H1 (cell line): ENCODE data around the gene CDC25C. TPM values are rescaled to one million over a fixed set of nuclear protein-coding genes. Genes with fewer than 3 reads are reported as not detected.

ENCODE experiments used
- BRCA1 ChIP-seq: IDR thresholded peaks from 2 replicates; pipeline ENCODE4 v1.6.1; 2012; ENCODE audit warnings: low read depth, low read length, improper control_type of control experiment
- CBX8 ChIP-seq: fragments of 300-800, 300-1000 bp; sonication (generic); IDR thresholded peaks from 2 replicates; pipeline ENCODE4 v1.7.1; 2016; ENCODE audit warnings: low read depth, low read length, borderline replicate concordance
- CEBPB ChIP-seq: IDR thresholded peaks from 2 replicates; pipeline ENCODE4 v1.6.1; 2012; ENCODE audit warnings: low read depth, low read length
- CTBP2 ChIP-seq: IDR thresholded peaks from 2 replicates; pipeline ENCODE4 v1.7.0; 2011; ENCODE audit warnings: borderline replicate concordance, mild to moderate bottlenecking, moderate library complexity, mixed read lengths, low read length; ENCODE audit not compliant: insufficient read depth, insufficient read length
- EP300 ChIP-seq, 2 experiments: IDR thresholded peaks; 1 replicate in 1 of 2; 2 replicates in 1 of 2; pipeline ENCODE4 v1.6.1; 2011 to 2012; ENCODE audit warnings: low read depth in 2 of 2, low read length in 2 of 2, mild to moderate bottlenecking in 2 of 2, borderline replicate concordance in 1 of 2, inconsistent platforms in 1 of 2, moderate library complexity in 1 of 2
- GTF2F1 ChIP-seq: IDR thresholded peaks from 2 replicates; pipeline ENCODE4 v1.6.1; 2012; ENCODE audit warnings: low read depth, low read length, improper control_type of control experiment, borderline replicate concordance
- JUN ChIP-seq: IDR thresholded peaks from 2 replicates; pipeline ENCODE4 v1.6.1; 2011; ENCODE audit warnings: low read depth, mild to moderate bottlenecking, improper control_type of control experiment, low read length
- KDM1A ChIP-seq: fragments of 200-600, 300-600 bp; sonication (generic); IDR thresholded peaks from 2 replicates; pipeline ENCODE4 v1.7.1; 2016; ENCODE audit warnings: mild to moderate bottlenecking, low read length, borderline replicate concordance
- KDM4A ChIP-seq: IDR thresholded peaks from one replicate; pipeline ENCODE4 v1.7.1; 2012; ENCODE audit warnings: low read depth, mild to moderate bottlenecking, moderate library complexity, low read length, inconsistent platforms; ENCODE audit not compliant: severe bottlenecking
- KDM5A ChIP-seq: fragments of 200-600 bp; IDR thresholded peaks from 2 replicates; pipeline ENCODE4 v1.7.1; 2012; ENCODE audit warnings: mild to moderate bottlenecking, low read length, inconsistent platforms, mixed read lengths
- PHF8 ChIP-seq: fragments of 200-600 bp; sonication (generic); conservative IDR thresholded peaks from 2 replicates; pipeline ENCODE4 v1.7.1; 2012; ENCODE audit warnings: low read depth, mild to moderate bottlenecking, inconsistent platforms, low read length, moderate library complexity
- POU5F1 ChIP-seq: IDR thresholded peaks from 2 replicates; pipeline ENCODE4 v1.6.1; 2011; ENCODE audit warnings: low read depth, mild to moderate bottlenecking, low read length, moderate library complexity
- RBBP5 ChIP-seq: IDR thresholded peaks from 2 replicates; pipeline ENCODE4 v1.7.1; 2012; ENCODE audit warnings: low read depth, mild to moderate bottlenecking, inconsistent platforms, low read length, moderate library complexity, borderline replicate concordance
- RFX5 ChIP-seq: IDR thresholded peaks from 2 replicates; pipeline ENCODE4 v1.6.1; 2011; ENCODE audit warnings: low read depth, low read length, improper control_type of control experiment, borderline replicate concordance
- SIRT6 ChIP-seq: IDR thresholded peaks from one replicate; pipeline ENCODE4 v1.7.1; 2012; ENCODE audit warnings: low read length, inconsistent platforms
- SRF ChIP-seq: IDR thresholded peaks from 2 replicates; pipeline ENCODE4 v1.6.1; 2011; ENCODE audit warnings: mild to moderate bottlenecking, low read depth, low read length, moderate library complexity
- SUZ12 ChIP-seq: fragments of 200-600 bp; sonication (generic); IDR thresholded peaks from 2 replicates; pipeline ENCODE4 v1.6.1; 2012; ENCODE audit warnings: mild to moderate bottlenecking, inconsistent platforms, low read length, moderate library complexity, mixed read lengths
- TBP ChIP-seq: IDR thresholded peaks from 2 replicates; pipeline ENCODE4 v1.6.1; 2011; ENCODE audit warnings: low read depth, low read length, improper control_type of control experiment
- ZNF274 ChIP-seq: IDR thresholded peaks from 2 replicates; pipeline ENCODE4 v1.7.0; 2012; ENCODE audit warnings: low read length, borderline replicate concordance; ENCODE audit errors: extremely low read depth
- polyA plus RNA-seq, 7 experiments: library from polyadenylated mRNA; depleted of rRNA in 3 of 7; stranded (reverse) in 5 of 7; unstranded in 2 of 7; fragments of >200 nt in 5 of 7; fragments of 200-250 nt in 2 of 7; gene quantifications; 1 replicate in 5 of 7; 2 replicates in 1 of 7; 4 replicates in 1 of 7; pipeline versions ENCODE4 v1.2.1 to v1.2.3, GENCODE V29; 2011 to 2013; ENCODE audit warnings: missing spikeins in 2 of 7, mixed read lengths in 2 of 7
- total RNA-seq: library from RNA; stranded (reverse); fragmentation: NEBNext Ultra II Directional; extraction: Animal tissue kit (Norgen Biotek cat#: 25700); gene quantifications from 2 replicates; pipeline ENCODE4 v1.2.1, GENCODE V29; 2021
- TF ChIP-seq, protein P1 (sequence below): IDR thresholded peaks from 2 replicates; pipeline ENCODE4 v1.6.1; 2011; ENCODE audit warnings: low read length, improper control_type of control experiment

CDC25C gene
- total and polyA plus RNA-seq, 2 of the 8 experiments (the other 6 are each of a cell fraction or from before 2014, with no cell fraction given): 18.4 to 20.8 TPM

DNA sequence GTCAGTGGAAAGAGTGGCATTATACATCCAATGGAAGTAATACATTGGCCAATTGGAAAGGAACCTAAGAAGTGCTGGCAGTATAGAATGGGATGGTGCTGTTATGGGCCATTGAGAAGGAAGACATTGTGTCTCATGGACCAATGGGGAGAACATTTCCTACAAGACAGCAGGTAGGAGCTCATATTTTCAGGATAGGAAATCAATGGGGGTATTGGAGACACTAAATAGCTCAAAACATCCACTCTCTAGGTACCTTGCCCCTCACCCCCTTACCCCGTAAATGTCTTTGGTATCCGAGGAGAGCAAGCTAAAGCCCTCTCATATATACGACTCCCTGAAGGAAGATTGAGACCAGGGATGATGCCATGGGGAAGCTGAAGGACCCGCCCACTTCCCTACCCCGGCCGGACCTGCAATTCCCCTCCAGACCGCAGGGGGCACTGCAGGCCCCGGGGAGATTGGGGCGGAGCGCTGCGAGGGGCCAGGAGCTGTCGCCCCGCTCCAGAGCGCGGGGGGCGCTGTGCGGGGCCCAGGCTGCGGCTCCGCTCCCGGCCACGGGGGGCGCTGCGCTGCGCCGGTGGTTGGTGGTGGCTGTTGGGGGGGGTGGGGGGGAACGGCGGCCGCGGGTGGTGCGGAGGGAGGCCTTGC lies 20.6 kb upstream of the CDC25C start, which contains the start of gene KDM3B (continued):
- TF ChIP-seq ZNF274 (no peak), EP300 (IDR thresholded peaks at IDR 0.05; ENCODE audit: borderline replicate concordance in 1 of 2, low read depth in 2 of 2, low read length in 2 of 2) (peak; percentile 17 to 29; a peak in 1 of 3 replicates), CBX8 (no peak), RBBP5 (no peak), GTF2F1 (no peak), KDM5A (no peak), PHF8 (no peak), CEBPB (peak; percentile 32), BRCA1 (no peak), SIRT6 (no peak), TBP (no peak), KDM1A (no peak), POU5F1 (no peak), CTBP2 (no peak), SRF (peak; percentile 66; the same call in 1 of the 2 replicates), SUZ12 (no peak), KDM4A (no peak), RFX5 (no peak), JUN (no peak)
- TF ChIP-seq, protein P1, sequence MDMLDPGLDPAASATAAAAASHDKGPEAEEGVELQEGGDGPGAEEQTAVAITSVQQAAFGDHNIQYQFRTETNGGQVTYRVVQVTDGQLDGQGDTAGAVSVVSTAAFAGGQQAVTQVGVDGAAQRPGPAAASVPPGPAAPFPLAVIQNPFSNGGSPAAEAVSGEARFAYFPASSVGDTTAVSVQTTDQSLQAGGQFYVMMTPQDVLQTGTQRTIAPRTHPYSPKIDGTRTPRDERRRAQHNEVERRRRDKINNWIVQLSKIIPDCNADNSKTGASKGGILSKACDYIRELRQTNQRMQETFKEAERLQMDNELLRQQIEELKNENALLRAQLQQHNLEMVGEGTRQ: peak; percentile 23; the same call in 1 of the 2 replicates
